Measurements from ENCODE around the gene PTPRQ.

PTPRQ gene

GRCh38 chr12:80565271-80565670, 121.2 kb downstream of the PTPRQ start:
- H3K9ac ChIP-seq (ENCODE audit: low read length): no peak overlapping the region
- no peaks in the 10 kb centered on the region for H3K4me1 ChIP-seq (ENCODE audit: control insufficient read depth, insufficient read depth, low read length)
- H3K27ac ChIP-seq (ENCODE audit: low read depth, low read length): no peak overlapping the region
- H3K9me3 ChIP-seq (ENCODE audit: control insufficient read depth, insufficient read depth, low read depth, low read length): no peaks in the 10 kb centered on the region
- H3K4me3 ChIP-seq (ENCODE audit: low read depth, low read length): no peak overlapping the region
- H3K27me3 ChIP-seq (ENCODE audit: control insufficient read depth, insufficient read depth, low read length): no peaks in the 10 kb centered on the region
- no peaks in the 10 kb centered on the region for H3K36me3 ChIP-seq (ENCODE audit: control insufficient read depth, insufficient read depth, low read length)

- no peaks in the 10 kb centered on the region for H3K4me1 ChIP-seq (ENCODE audit: control insufficient read depth, insufficient read depth, low read length)
- no peaks in the 10 kb centered on the region for H3K36me3 ChIP-seq (ENCODE audit: control insufficient read depth, insufficient read depth, low read length)
- no peaks in the 10 kb centered on the region for H3K27me3 ChIP-seq (ENCODE audit: control insufficient read depth, insufficient read depth, low read length)
- H3K9ac ChIP-seq (ENCODE audit: low read length): no peak overlapping the region
- no peaks in the 10 kb centered on the region for H3K9me3 ChIP-seq (ENCODE audit: control insufficient read depth, insufficient read depth, low read depth, low read length)
- no peak overlapping the region for H3K4me3 ChIP-seq (ENCODE audit: low read depth, low read length)
- H3K27ac ChIP-seq (ENCODE audit: low read depth, low read length): no peak overlapping the region
These were observed 123.4 kb downstream of the PTPRQ start for GRCh38 chr12:80567401-80567800.

- no peak overlapping the region for H3K4me3 ChIP-seq (ENCODE audit: low read depth, low read length)
- no peaks in the 10 kb centered on the region for H3K4me1 ChIP-seq (ENCODE audit: control insufficient read depth, insufficient read depth, low read length)
These were observed 132.8 kb downstream of the PTPRQ start for GRCh38 chr12:80576641-80577418.

GRCh38 chr12:80580254-80580653, 136.2 kb downstream of the PTPRQ start:
- H3K4me1 ChIP-seq (ENCODE audit: control insufficient read depth, insufficient read depth, low read length): no peaks in the 10 kb centered on the region
- H3K9me3 ChIP-seq (ENCODE audit: control insufficient read depth, insufficient read depth, low read depth, low read length): no peaks in the 10 kb centered on the region
- no peak overlapping the region for H3K9ac ChIP-seq (ENCODE audit: low read length)
- H3K27me3 ChIP-seq (ENCODE audit: control insufficient read depth, insufficient read depth, low read length): no peaks in the 10 kb centered on the region
- H3K4me3 ChIP-seq (ENCODE audit: low read depth, low read length): no peak overlapping the region
- no peak overlapping the region for H3K27ac ChIP-seq (ENCODE audit: low read depth, low read length)
- H3K36me3 ChIP-seq (ENCODE audit: control insufficient read depth, insufficient read depth, low read length): no peaks in the 10 kb centered on the region

More at GRCh38 chr12:80576641-80577418, 132.8 kb downstream of the PTPRQ start:
- H3K27me3 ChIP-seq (ENCODE audit: control insufficient read depth, insufficient read depth, low read length): no peaks in the 10 kb centered on the region
- no peaks in the 10 kb centered on the region for H3K36me3 ChIP-seq (ENCODE audit: control insufficient read depth, insufficient read depth, low read length)
- no peak overlapping the region for H3K27ac ChIP-seq (ENCODE audit: low read depth, low read length)
- H3K9ac ChIP-seq (ENCODE audit: low read length): no peak overlapping the region
- H3K9me3 ChIP-seq (ENCODE audit: control insufficient read depth, insufficient read depth, low read depth, low read length): no peaks in the 10 kb centered on the region

- no peaks in the 10 kb centered on the region for H3K27me3 ChIP-seq (ENCODE audit: control insufficient read depth, insufficient read depth, low read length)
- H3K4me1 ChIP-seq (ENCODE audit: control insufficient read depth, insufficient read depth, low read length): no peaks in the 10 kb centered on the region
- H3K36me3 ChIP-seq (ENCODE audit: control insufficient read depth, insufficient read depth, low read length): no peaks in the 10 kb centered on the region
- H3K9me3 ChIP-seq (ENCODE audit: control insufficient read depth, insufficient read depth, low read depth, low read length): no peaks in the 10 kb centered on the region
- no peak overlapping the region for H3K9ac ChIP-seq (ENCODE audit: low read length)
- H3K4me3 ChIP-seq (ENCODE audit: low read depth, low read length): no peak overlapping the region
- no peak overlapping the region for H3K27ac ChIP-seq (ENCODE audit: low read depth, low read length)
These were observed 137.7 kb downstream of the PTPRQ start for GRCh38 chr12:80581783-80582182.

GRCh38 chr12:80582431-80582830, 138.4 kb downstream of the PTPRQ start:
- H3K4me3 ChIP-seq (ENCODE audit: low read depth, low read length): no peak overlapping the region
- H3K4me1 ChIP-seq (ENCODE audit: control insufficient read depth, insufficient read depth, low read length): no peaks in the 10 kb centered on the region
- no peaks in the 10 kb centered on the region for H3K9me3 ChIP-seq (ENCODE audit: control insufficient read depth, insufficient read depth, low read depth, low read length)
- H3K27me3 ChIP-seq (ENCODE audit: control insufficient read depth, insufficient read depth, low read length): no peaks in the 10 kb centered on the region
- H3K9ac ChIP-seq (ENCODE audit: low read length): no peak overlapping the region
- H3K27ac ChIP-seq (ENCODE audit: low read depth, low read length): no peak overlapping the region
- H3K36me3 ChIP-seq (ENCODE audit: control insufficient read depth, insufficient read depth, low read length): no peaks in the 10 kb centered on the region

GRCh38 chr12:80589077-80589476, 145.0 kb downstream of the PTPRQ start:
- Histone ChIP-seq H3K4me3 (ENCODE audit: low read depth, low read length) (no peak overlapping the region), H3K9me3 (ENCODE audit: control insufficient read depth, insufficient read depth, low read depth, low read length) (no peaks in the 10 kb centered on the region), H3K27ac (ENCODE audit: low read depth, low read length) (no peak overlapping the region), H3K27me3 (ENCODE audit: control insufficient read depth, insufficient read depth, low read length) (no peaks in the 10 kb centered on the region), H3K9ac (ENCODE audit: low read length) (no peak overlapping the region), H3K36me3 (ENCODE audit: control insufficient read depth, insufficient read depth, low read length) (no peaks in the 10 kb centered on the region), H3K4me1 (ENCODE audit: control insufficient read depth, insufficient read depth, low read length) (no peaks in the 10 kb centered on the region)

- no peaks in the 10 kb centered on the region for H3K36me3 ChIP-seq (ENCODE audit: control insufficient read depth, insufficient read depth, low read length)
- no peak overlapping the region for H3K9ac ChIP-seq (ENCODE audit: low read length)
- no peaks in the 10 kb centered on the region for H3K4me1 ChIP-seq (ENCODE audit: control insufficient read depth, insufficient read depth, low read length)
- no peaks in the 10 kb centered on the region for H3K9me3 ChIP-seq (ENCODE audit: control insufficient read depth, insufficient read depth, low read depth, low read length)
- no peak overlapping the region for H3K4me3 ChIP-seq (ENCODE audit: low read depth, low read length)
- no peak overlapping the region for H3K27ac ChIP-seq (ENCODE audit: low read depth, low read length)
- H3K27me3 ChIP-seq (ENCODE audit: control insufficient read depth, insufficient read depth, low read length): no peaks in the 10 kb centered on the region
These were observed 146.1 kb downstream of the PTPRQ start for GRCh38 chr12:80590085-80590484.

- Histone ChIP-seq H3K27ac (ENCODE audit: low read depth, low read length) (no peak overlapping the region), H3K27me3 (ENCODE audit: control insufficient read depth, insufficient read depth, low read length) (no peaks in the 10 kb centered on the region), H3K9ac (ENCODE audit: low read length) (no peak overlapping the region), H3K4me1 (ENCODE audit: control insufficient read depth, insufficient read depth, low read length) (no peaks in the 10 kb centered on the region), H3K4me3 (ENCODE audit: low read depth, low read length) (no peak overlapping the region), H3K9me3 (ENCODE audit: control insufficient read depth, insufficient read depth, low read depth, low read length) (no peaks in the 10 kb centered on the region), H3K36me3 (ENCODE audit: control insufficient read depth, insufficient read depth, low read length) (no peaks in the 10 kb centered on the region)
These were observed 149.7 kb downstream of the PTPRQ start for GRCh38 chr12:80593766-80594165.

GRCh38 chr12:80596509-80596908, 152.5 kb downstream of the PTPRQ start:
- H3K9ac ChIP-seq (ENCODE audit: low read length): no peak overlapping the region
- H3K27me3 ChIP-seq (ENCODE audit: control insufficient read depth, insufficient read depth, low read length): no peaks in the 10 kb centered on the region
- no peak overlapping the region for H3K27ac ChIP-seq (ENCODE audit: low read depth, low read length)
- no peak overlapping the region for H3K4me3 ChIP-seq (ENCODE audit: low read depth, low read length)
- no peaks in the 10 kb centered on the region for H3K4me1 ChIP-seq (ENCODE audit: control insufficient read depth, insufficient read depth, low read length)
- H3K36me3 ChIP-seq (ENCODE audit: control insufficient read depth, insufficient read depth, low read length): no peaks in the 10 kb centered on the region
- H3K9me3 ChIP-seq (ENCODE audit: control insufficient read depth, insufficient read depth, low read depth, low read length): no peaks in the 10 kb centered on the region

GRCh38 chr12:80598004-80598606, 154.1 kb downstream of the PTPRQ start:
- H3K27ac ChIP-seq (ENCODE audit: low read depth, low read length): no peak overlapping the region
- H3K36me3 ChIP-seq (ENCODE audit: control insufficient read depth, insufficient read depth, low read length): no peaks in the 10 kb centered on the region
- H3K4me3 ChIP-seq (ENCODE audit: low read depth, low read length): no peak overlapping the region
- no peaks in the 10 kb centered on the region for H3K4me1 ChIP-seq (ENCODE audit: control insufficient read depth, insufficient read depth, low read length)
- no peak overlapping the region for H3K9ac ChIP-seq (ENCODE audit: low read length)
- H3K9me3 ChIP-seq (ENCODE audit: control insufficient read depth, insufficient read depth, low read depth, low read length): no peaks in the 10 kb centered on the region
- H3K27me3 ChIP-seq (ENCODE audit: control insufficient read depth, insufficient read depth, low read length): no peaks in the 10 kb centered on the region

Data from HUES6 (cell line).